ENCODE results near the gene SCUBE2.

- TF ChIP-seq USF1 (IDR thresholded peaks at IDR 0.05) (no peak), EP300 (IDR thresholded peaks at IDR 0.05; ENCODE audit: borderline replicate concordance) (no peak), REST (IDR thresholded peaks at IDR 0.05; ENCODE audit: low read depth) (no peak), RAD21 (IDR thresholded peaks at IDR 0.05; ENCODE audit: low read depth) (no peak), YY1 (IDR thresholded peaks at IDR 0.05; ENCODE audit: low read depth) (no peak), TAF1 (IDR thresholded peaks at IDR 0.05; ENCODE audit: low read depth) (no peak), ZBTB7A (IDR thresholded peaks at IDR 0.05; ENCODE audit: low read depth) (no peak), CEBPB (IDR thresholded peaks at IDR 0.05) (no peak), TCF12 (IDR thresholded peaks at IDR 0.05; ENCODE audit: low read depth) (no peak), CREB1 (IDR thresholded peaks at IDR 0.05; ENCODE audit: low read depth) (no peak), FOXM1 (IDR thresholded peaks at IDR 0.05; ENCODE audit: borderline replicate concordance, low read depth) (no peak), TEAD4 (IDR thresholded peaks at IDR 0.05) (no peak)
- TF ChIP-seq, protein P1, sequence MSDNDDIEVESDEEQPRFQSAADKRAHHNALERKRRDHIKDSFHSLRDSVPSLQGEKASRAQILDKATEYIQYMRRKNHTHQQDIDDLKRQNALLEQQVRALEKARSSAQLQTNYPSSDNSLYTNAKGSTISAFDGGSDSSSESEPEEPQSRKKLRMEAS (IDR thresholded peaks at IDR 0.05), result no peak
These were observed 120.0 kb downstream of the SCUBE2 start for GRCh38 chr11:8971196-8971923.
